WTC11 (cell line): ENCODE data around the gene USH2A.

Source experiments
- CREM ChIP-seq: sonication (generic); formaldehyde crosslinking; IDR thresholded peaks from 2 replicates; pipeline ENCODE4 v1.8.1; 2022; ENCODE audit warnings: mild to moderate bottlenecking, missing genetic modification reagents, moderate library complexity
- ELF4 ChIP-seq: sonication (generic); formaldehyde crosslinking; IDR thresholded peaks from 2 replicates; pipeline ENCODE4 v1.8.1; 2022; ENCODE audit warnings: low read depth, mild to moderate bottlenecking, moderate library complexity, missing genetic modification reagents
- GTF2I ChIP-seq: fragments of 250-450 bp; sonication (Bioruptor Pico); conservative IDR thresholded peaks from 2 replicates; pipeline ENCODE4 v1.4.0; 2021; ENCODE audit warnings: mild to moderate bottlenecking
- MAX ChIP-seq: sonication (generic); formaldehyde crosslinking; IDR thresholded peaks from 2 replicates; pipeline ENCODE4 v1.8.0; 2022; ENCODE audit warnings: mild to moderate bottlenecking, missing genetic modification reagents
- NR2C2 ChIP-seq: sonication (generic); formaldehyde crosslinking; IDR thresholded peaks from 2 replicates; pipeline ENCODE4 v1.8.0; 2022; ENCODE audit warnings: mild to moderate bottlenecking, missing genetic modification reagents
- ZNF263 ChIP-seq: sonication (generic); formaldehyde crosslinking; IDR thresholded peaks from 2 replicates; pipeline ENCODE4 v1.8.1; 2022; ENCODE audit warnings: low read depth, mild to moderate bottlenecking, moderate library complexity, missing genetic modification reagents
- ZNF317 ChIP-seq: sonication (generic); formaldehyde crosslinking; IDR thresholded peaks from 2 replicates; pipeline ENCODE4 v1.8.1; 2023; ENCODE audit warnings: low read depth, mild to moderate bottlenecking, moderate library complexity, missing genetic modification reagents, borderline replicate concordance
- TF ChIP-seq, protein P1 (sequence below): fragments of 200-600 bp; IDR thresholded peaks from 2 replicates; pipeline ENCODE4 v1.8.0; 2022; ENCODE audit warnings: antibody characterized with exemption
- TF ChIP-seq, protein P2 (sequence below): sonication (generic); formaldehyde crosslinking; IDR thresholded peaks from 2 replicates; pipeline ENCODE4 v1.8.1; 2023; ENCODE audit warnings: mild to moderate bottlenecking, missing genetic modification reagents, moderate library complexity

GRCh38 chr1:216034506-216034905, 388.7 kb downstream of the USH2A start:
- TF ChIP-seq NR2C2 (CRISPR knock-in tag), result no peak
- TF ChIP-seq CREM (CRISPR knock-in tag), result no peak
- TF ChIP-seq, protein P1, sequence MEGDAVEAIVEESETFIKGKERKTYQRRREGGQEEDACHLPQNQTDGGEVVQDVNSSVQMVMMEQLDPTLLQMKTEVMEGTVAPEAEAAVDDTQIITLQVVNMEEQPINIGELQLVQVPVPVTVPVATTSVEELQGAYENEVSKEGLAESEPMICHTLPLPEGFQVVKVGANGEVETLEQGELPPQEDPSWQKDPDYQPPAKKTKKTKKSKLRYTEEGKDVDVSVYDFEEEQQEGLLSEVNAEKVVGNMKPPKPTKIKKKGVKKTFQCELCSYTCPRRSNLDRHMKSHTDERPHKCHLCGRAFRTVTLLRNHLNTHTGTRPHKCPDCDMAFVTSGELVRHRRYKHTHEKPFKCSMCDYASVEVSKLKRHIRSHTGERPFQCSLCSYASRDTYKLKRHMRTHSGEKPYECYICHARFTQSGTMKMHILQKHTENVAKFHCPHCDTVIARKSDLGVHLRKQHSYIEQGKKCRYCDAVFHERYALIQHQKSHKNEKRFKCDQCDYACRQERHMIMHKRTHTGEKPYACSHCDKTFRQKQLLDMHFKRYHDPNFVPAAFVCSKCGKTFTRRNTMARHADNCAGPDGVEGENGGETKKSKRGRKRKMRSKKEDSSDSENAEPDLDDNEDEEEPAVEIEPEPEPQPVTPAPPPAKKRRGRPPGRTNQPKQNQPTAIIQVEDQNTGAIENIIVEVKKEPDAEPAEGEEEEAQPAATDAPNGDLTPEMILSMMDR, result no peak
- no peak for TF ChIP-seq ZNF317 (CRISPR knock-in tag)
- no peak for TF ChIP-seq MAX (CRISPR knock-in tag)
- no peak for TF ChIP-seq ZNF263
- TF ChIP-seq, protein P2, sequence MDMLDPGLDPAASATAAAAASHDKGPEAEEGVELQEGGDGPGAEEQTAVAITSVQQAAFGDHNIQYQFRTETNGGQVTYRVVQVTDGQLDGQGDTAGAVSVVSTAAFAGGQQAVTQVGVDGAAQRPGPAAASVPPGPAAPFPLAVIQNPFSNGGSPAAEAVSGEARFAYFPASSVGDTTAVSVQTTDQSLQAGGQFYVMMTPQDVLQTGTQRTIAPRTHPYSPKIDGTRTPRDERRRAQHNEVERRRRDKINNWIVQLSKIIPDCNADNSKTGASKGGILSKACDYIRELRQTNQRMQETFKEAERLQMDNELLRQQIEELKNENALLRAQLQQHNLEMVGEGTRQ (CRISPR knock-in tag), result no peak
- TF ChIP-seq ELF4 (CRISPR knock-in tag), result no peak
- no peak for TF ChIP-seq GTF2I (CRISPR knock-in tag)
